GM19468 (cell line): ENCODE data around the gene COPS9.

ENCODE experiments used
- ATAC-seq: cut with Tn5 transposase; IDR thresholded peaks from one replicate; pipeline ENCODE4 v1.9.1; 2021; ENCODE audit warnings: mild to moderate bottlenecking, moderate library complexity, moderate number of reproducible peaks; ENCODE audit not compliant: unreplicated experiment; ENCODE audit errors: extremely low read depth

COPS9 gene

GRCh38 chr2:240136013-240136670 lies at the start of gene COPS9:
TSS of gene COPS9 (minus strand) at chr2:240136305. CDS start at chr2:240136284, 21 bp downstream.
- ATAC-seq: peak; percentile 83

- ATAC-seq: no peak
Measured at GRCh38 chr2:240184656-240185055, 48.6 kb upstream of the COPS9 start.

- no peak for ATAC-seq
Measured at GRCh38 chr2:240183875-240184590, 47.9 kb upstream of the COPS9 start.

GRCh38 chr2:240183006-240183874 lies 47.1 kb upstream of the COPS9 start:
- no peak for ATAC-seq

GRCh38 chr2:240182476-240182875 lies 46.4 kb upstream of the COPS9 start:
- no peak for ATAC-seq

- ATAC-seq: no peak
Measured at GRCh38 chr2:240182001-240182400, 45.9 kb upstream of the COPS9 start.

GRCh38 chr2:240179941-240180666 lies 44.0 kb upstream of the COPS9 start:
- ATAC-seq: no peak

GRCh38 chr2:240179186-240179815 lies 43.2 kb upstream of the COPS9 start:
- no peak for ATAC-seq

GRCh38 chr2:240178564-240178963 lies 42.5 kb upstream of the COPS9 start:
- ATAC-seq: no peak

GRCh38 chr2:240174496-240174895 lies 38.4 kb upstream of the COPS9 start:
- no peak for ATAC-seq

- no peak for ATAC-seq
Measured at GRCh38 chr2:240172071-240172895, 36.2 kb upstream of the COPS9 start.

- ATAC-seq: no peak
Measured at GRCh38 chr2:240170883-240171282, 34.8 kb upstream of the COPS9 start.

- no peak for ATAC-seq
Measured at GRCh38 chr2:240170354-240170735, 34.2 kb upstream of the COPS9 start.

GRCh38 chr2:240169486-240170353 lies 33.6 kb upstream of the COPS9 start:
- ATAC-seq: no peak

GRCh38 chr2:240168546-240169361 lies 32.6 kb upstream of the COPS9 start:
- no peak for ATAC-seq

- ATAC-seq: no peak
Measured at GRCh38 chr2:240168041-240168440, 31.9 kb upstream of the COPS9 start.

GRCh38 chr2:240167588-240167880 lies 31.4 kb upstream of the COPS9 start:
- no peak for ATAC-seq
